ENCODE data around the gene PDXK.

The PDXK gene

DNA sequence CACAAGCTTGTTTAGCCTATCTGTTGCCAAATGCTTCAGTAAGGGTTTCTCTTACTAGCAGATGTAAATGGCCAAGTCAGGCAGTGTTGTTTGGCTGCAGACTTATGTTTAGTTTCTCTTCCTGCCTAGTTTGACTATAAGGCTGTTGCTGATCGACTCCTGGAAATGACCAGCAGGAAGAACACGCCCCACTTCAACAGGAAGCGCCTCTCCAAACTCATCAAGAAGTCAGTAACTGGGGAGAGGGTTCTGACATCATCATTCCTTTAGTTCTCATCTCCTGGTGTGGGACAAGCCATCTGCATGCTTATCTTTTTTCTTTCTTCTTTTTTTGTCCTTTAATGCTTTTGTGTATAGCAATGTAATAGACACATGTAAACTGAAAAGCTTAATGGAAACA, 34.5 kb upstream of the PDXK start:
- in situ Hi-C loops (cut with HindIII; ENCODE audit: low sequenced_read_pairs): no loop called here

DNA sequence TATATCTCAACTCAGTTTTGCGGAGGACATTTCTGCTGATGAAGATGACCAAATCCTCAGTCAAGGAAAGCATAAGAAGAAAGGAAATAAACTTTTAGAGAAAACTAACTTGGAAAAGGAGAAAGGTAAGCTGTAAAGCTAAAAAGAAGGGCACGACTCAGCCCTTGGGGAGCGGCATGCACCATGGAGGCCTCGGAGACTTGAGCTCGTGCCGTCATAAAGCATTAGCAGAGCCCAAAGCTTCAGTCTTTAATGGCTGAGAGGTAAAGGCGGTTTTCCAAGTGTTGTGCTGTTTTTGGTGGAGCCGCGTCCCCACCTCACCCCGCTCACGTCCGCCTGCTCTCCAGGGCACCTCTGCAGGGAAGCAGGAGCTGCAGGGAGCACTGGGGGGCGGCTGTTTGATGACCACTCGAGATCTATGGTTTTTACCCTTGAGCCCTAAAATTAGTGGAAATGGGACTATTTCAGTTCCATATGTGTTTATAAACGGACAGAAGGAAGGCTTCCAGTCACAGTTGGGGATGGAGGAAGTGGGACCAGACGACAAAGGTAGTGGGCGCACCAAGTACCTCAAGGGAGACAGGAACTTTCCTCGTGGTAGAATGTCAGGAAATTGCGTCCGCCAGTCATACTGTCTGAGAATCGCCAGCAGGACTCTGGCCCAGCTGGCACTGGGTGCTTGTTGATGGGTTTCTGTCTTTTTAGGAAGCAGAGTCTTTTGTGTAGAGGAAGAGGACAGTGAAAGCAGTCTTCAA, 31.9 kb upstream of the PDXK start:
- no peak for DNase-seq (ENCODE audit: low read depth, low spot score)
- no peak overlapping the region for H3K4me3 ChIP-seq (ENCODE audit: low read depth, low read length)
- TF ChIP-seq, protein P1, sequence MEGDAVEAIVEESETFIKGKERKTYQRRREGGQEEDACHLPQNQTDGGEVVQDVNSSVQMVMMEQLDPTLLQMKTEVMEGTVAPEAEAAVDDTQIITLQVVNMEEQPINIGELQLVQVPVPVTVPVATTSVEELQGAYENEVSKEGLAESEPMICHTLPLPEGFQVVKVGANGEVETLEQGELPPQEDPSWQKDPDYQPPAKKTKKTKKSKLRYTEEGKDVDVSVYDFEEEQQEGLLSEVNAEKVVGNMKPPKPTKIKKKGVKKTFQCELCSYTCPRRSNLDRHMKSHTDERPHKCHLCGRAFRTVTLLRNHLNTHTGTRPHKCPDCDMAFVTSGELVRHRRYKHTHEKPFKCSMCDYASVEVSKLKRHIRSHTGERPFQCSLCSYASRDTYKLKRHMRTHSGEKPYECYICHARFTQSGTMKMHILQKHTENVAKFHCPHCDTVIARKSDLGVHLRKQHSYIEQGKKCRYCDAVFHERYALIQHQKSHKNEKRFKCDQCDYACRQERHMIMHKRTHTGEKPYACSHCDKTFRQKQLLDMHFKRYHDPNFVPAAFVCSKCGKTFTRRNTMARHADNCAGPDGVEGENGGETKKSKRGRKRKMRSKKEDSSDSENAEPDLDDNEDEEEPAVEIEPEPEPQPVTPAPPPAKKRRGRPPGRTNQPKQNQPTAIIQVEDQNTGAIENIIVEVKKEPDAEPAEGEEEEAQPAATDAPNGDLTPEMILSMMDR (IDR thresholded peaks at IDR 0.05; ENCODE audit: low read depth, low read length): no peak
- in situ Hi-C loops (cut with HindIII; ENCODE audit: low sequenced_read_pairs): no loop called here

More for the DNA sequence above, 34.5 kb upstream of the PDXK start:
- H3K4me3 ChIP-seq (ENCODE audit: low read depth, low read length): no peak overlapping the region
- DNase-seq (ENCODE audit: low read depth, low spot score): no peak
- TF ChIP-seq, protein P1 (IDR thresholded peaks at IDR 0.05; ENCODE audit: low read depth, low read length): no peak

DNA sequence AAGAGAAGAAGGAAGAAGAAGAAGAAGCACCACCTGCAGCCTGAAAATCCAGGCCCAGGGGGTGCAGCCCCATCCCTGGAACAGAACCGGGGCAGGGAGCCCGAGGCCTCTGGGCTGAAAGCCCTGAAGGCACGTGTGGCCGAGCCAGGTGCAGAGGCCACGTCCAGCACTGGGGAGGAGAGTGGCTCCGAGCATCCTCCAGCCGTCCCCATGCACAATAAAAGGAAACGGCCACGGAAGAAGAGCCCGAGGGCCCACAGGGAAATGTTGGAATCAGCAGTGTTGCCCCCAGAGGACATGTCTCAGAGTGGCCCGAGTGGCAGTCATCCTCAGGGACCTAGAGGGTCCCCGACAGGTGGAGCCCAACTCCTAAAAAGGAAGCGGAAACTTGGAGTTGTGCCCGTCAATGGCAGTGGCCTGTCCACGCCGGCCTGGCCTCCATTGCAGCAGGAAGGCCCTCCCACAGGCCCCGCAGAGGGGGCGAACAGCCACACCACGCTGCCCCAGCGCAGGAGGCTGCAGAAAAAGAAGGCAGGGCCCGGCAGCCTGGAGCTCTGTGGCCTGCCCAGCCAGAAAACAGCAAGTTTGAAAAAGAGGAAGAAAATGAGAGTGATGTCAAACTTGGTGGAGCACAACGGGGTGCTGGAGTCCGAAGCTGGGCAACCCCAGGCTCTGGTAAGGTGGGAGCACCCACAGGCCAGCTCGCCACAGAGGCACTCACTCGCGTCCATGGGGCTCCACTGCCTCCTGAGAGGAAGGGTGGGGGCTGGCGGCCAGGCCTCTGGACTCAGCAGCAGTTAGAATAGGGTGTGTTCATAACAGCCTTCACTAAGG, 31.1 kb upstream of the PDXK start:
- in situ Hi-C loops (cut with HindIII; ENCODE audit: low sequenced_read_pairs): no loop called here
- no peak for DNase-seq (ENCODE audit: low read depth, low spot score)
- H3K4me3 ChIP-seq (ENCODE audit: low read depth, low read length): no peak overlapping the region
- TF ChIP-seq, protein P1 (IDR thresholded peaks at IDR 0.05; ENCODE audit: low read depth, low read length): no peak

DNA sequence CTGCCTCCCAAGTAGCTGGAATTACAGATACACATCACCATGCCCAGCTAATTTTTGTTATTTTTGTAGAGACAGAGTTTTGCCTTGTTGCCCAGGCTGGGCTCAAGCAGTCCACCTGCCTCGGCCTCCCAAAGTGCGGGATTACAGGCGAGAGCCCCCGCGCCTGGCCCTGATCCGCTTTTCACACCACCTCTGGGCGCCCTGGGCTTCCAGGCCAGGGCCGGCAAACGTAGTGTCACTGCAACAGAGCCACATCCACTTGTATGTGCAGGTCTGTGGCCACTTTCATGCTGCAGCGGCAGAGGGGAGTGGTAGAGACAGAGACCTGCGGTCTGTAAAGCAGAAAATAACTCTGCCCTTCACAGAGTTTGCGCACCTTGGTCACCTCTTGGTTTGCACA, 30.0 kb upstream of the PDXK start:
- no peak for DNase-seq (ENCODE audit: low read depth, low spot score)
- TF ChIP-seq, protein P1 (IDR thresholded peaks at IDR 0.05; ENCODE audit: low read depth, low read length): no peak
- no peak overlapping the region for H3K4me3 ChIP-seq (ENCODE audit: low read depth, low read length)
- in situ Hi-C loops (cut with HindIII; ENCODE audit: low sequenced_read_pairs): no loop called here

DNA sequence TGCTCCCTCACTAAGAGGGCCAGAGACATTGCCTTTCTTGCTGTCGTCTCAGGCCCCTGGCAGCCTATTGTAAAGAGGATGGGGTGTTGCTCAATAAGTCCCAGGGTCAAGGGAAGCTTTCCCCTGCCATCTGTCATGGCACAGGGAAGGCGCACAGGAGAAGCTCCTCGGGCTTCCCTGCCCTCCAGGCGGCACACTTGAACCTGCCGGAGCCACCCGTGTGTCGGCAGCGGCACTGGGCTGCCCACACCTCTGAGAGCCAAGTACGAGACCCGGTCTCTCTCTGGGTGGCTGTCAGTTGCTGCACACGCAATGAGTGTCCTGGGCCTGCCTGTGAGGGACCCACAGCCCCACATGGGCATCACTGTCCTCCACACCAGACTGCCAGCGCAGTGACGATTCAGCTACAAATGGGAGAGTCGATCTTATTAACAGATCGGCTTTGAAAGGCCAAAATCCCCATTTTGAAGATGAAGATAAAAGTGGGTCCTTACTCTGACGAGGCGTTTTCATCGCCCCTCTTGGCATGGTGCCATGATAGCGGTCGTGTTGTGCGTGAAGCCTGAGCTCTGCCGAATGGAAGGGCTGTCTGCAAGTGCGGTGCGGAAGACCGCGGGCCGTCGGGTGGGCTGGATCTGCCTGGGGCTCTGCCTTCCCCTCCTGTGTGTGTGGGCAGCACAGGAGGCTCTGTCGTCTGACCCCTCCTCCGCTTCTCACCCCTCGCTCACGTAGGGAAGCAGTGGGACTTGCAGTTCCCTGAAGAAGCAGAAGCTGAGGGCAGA, 29.2 kb upstream of the PDXK start:
- no peak overlapping the region for H3K4me3 ChIP-seq (ENCODE audit: low read depth, low read length)
- in situ Hi-C loops (cut with HindIII; ENCODE audit: low sequenced_read_pairs): no loop called here
- DNase-seq (ENCODE audit: low read depth, low spot score): no peak
- TF ChIP-seq, protein P1 (IDR thresholded peaks at IDR 0.05; ENCODE audit: low read depth, low read length): no peak

DNA sequence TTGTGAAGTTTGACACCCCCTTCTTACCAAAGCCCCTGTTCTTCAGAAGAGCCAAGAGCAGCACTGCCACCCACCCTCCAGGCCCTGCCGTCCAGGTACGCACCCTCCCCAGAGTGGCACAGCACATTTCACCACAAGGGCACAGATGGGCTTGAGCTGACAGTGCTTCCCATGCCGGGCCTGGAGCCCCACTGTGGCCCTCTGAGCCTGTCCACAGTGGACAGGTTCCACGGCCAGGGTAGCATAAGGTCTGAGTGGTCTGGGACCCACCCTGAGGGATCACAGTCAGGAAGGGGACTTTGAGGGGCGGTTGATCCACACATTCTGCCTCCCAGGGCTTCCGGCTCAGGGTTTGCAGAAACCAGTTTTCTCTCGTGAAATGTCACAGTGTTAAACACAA, 28.6 kb upstream of the PDXK start:
- in situ Hi-C loops (cut with HindIII; ENCODE audit: low sequenced_read_pairs): no loop called here
- H3K4me3 ChIP-seq (ENCODE audit: low read depth, low read length): no peak overlapping the region
- DNase-seq (ENCODE audit: low read depth, low spot score): no peak
- TF ChIP-seq, protein P1 (IDR thresholded peaks at IDR 0.05; ENCODE audit: low read depth, low read length): no peak

All from astrocyte of the spinal cord (primary cell).